Stimulated activated naive CD8-positive, alpha-beta T cell treated with anti-CD3 and anti-CD28 coated beads, Interleukin-15, Interleukin-2, amounts not matched to agents 100 U/mL and 50 U/mL, for 24 hours (primary cell): ENCODE measurements around the gene NPY.

ENCODE experiments used
- ATAC-seq: fragments of 150-1000 bp; cut with Tn5 transposase; one replicate; pipeline ENCODE4 v1.10.0; 2021
- DNase-seq: peaks from one replicate; pipeline ENCODE4 v3.0.0; 2021

The NPY gene

GRCh38 chr7:24316340-24316739, 32.4 kb downstream of the NPY start:
- DNase-seq (no peak), ATAC-seq (no peak)

GRCh38 chr7:24318326-24318725, 34.3 kb downstream of the NPY start:
- no peak for DNase-seq
- no peak for ATAC-seq

- ATAC-seq (no peak), DNase-seq (no peak)
Observed at GRCh38 chr7:24319209-24319608, 35.2 kb downstream of the NPY start.

- no peak for ATAC-seq
- no peak for DNase-seq
Observed at GRCh38 chr7:24323961-24324480, 40.0 kb downstream of the NPY start.

- DNase-seq (no peak), ATAC-seq (no peak)
Observed at GRCh38 chr7:24325708-24326107, 41.7 kb downstream of the NPY start.

GRCh38 chr7:24328050-24328449, 44.1 kb downstream of the NPY start:
- DNase-seq (no peak), ATAC-seq (no peak)

- DNase-seq (no peak), ATAC-seq (no peak)
Observed at GRCh38 chr7:24328894-24329293, 44.9 kb downstream of the NPY start.

- DNase-seq: no peak
- ATAC-seq: no peak
Observed at GRCh38 chr7:24334012-24334411, 50.0 kb downstream of the NPY start.

GRCh38 chr7:24334627-24335026, 50.6 kb downstream of the NPY start:
- DNase-seq (no peak), ATAC-seq (no peak)

GRCh38 chr7:24336461-24336860, 52.5 kb downstream of the NPY start:
- DNase-seq (no peak), ATAC-seq (no peak)

GRCh38 chr7:24337180-24337579, 53.2 kb downstream of the NPY start:
- DNase-seq (no peak), ATAC-seq (no peak)

GRCh38 chr7:24339575-24339974, 55.6 kb downstream of the NPY start:
- no peak for ATAC-seq
- DNase-seq: no peak

GRCh38 chr7:24340727-24341126, 56.7 kb downstream of the NPY start:
- ATAC-seq (no peak), DNase-seq (no peak)
